ENCODE results near the gene OR10P1.
"Not testable (repeated sequence)": the region's sequence is repeated elsewhere in the genome, so short reads cannot be mapped to it uniquely, and the experiment has no call there.

OR10P1 gene

GRCh38 chr12:55636853-55637252, at the start of gene OR10P1:
Gene OR10P1, plus strand, starts transcription at chr12:55636892. Its CDS starts 0 bp downstream, at chr12:55636892.
- no peak for DNase-seq (ENCODE audit: low spot score)

DNA sequence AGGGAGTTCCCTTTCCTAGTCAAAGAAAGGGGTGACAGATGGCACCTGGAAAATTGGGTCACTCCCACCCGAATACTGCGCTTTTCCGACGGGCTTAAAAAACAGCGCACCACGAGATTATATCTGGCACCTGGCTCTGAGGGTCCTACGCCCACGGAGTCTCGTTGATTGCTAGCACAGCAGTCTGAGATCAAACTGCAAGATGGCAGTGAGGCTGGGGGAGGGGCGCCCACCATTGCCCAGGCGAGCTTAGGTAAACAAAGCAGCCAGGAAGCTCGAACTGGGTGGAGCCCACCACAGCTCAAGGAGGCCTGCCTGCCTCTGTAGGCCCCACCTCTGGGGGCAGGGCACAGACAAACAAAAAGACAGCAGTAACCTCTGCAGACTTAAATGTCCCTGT, 46.5 kb upstream of the OR10P1 start:
- not testable (repeated sequence) for DNase-seq (ENCODE audit: low spot score)

DNA sequence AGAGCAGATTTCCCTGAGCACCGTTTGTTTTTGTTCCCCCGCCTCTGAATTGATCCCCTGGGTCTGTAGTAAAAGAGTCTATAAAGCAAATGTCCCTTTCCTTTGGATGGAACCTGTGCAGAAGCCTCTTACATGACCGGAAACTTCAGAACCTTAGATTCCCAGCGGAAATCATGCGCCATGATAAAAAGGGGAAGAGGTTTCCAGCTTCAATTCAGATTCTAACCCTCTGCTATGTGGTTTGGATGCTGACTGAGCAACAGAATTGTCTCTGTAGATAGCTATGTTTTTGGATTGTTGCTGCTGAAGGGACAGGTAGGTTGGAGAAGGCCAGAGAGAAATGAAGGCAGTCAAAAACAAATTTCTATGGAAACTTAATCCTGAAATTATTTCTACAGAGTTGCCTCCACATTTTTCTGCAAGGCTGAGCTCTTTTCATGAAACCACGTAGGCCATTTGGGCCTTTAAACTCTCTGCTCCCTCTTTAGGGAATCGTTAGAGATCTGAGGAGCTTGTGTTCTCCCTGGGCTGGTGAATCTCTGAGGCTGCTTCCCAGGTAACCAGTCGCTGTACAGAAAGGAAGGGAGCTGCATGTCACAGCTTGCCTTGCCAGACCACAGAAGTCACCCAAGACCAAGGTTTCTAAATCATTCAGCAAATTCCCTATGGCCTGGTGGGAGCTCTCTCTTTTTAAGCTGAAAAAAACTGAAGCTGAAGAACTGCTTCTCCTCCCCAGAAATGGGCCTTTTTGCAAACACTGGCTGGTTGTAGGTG, 28.7 kb upstream of the OR10P1 start:
- DNase-seq (ENCODE audit: low spot score) = no peak

- DNase-seq (ENCODE audit: low spot score) = no peak
Observed at GRCh38 chr12:55610598-55610997, 26.1 kb upstream of the OR10P1 start.

- no peak for DNase-seq (ENCODE audit: low spot score)
Observed at GRCh38 chr12:55612646-55613045, 24.0 kb upstream of the OR10P1 start.

DNA sequence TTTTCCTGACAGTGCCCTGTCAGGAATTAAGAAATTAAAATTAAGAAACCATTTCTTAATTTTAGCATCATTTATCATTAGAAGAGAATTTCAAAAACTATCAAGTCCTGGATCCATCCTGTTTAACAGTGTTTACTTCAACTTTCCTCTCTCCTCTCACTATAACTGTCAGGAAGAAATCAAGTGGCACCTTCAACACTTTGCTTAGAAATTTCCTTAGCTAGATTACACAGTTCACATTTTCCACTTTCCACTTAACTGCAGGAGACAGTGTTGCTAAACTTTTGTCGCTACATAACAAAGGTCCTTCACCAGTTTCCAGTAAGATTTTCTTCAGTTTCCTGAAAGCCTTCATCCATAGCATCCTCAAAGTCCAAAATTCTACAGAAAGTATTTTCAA, 21.9 kb upstream of the OR10P1 start:
- DNase-seq (ENCODE audit: low spot score) = no peak

GRCh38 chr12:55619354-55620138, 17.1 kb upstream of the OR10P1 start:
- peak; percentile 94 for DNase-seq (ENCODE audit: low spot score)

- DNase-seq (ENCODE audit: low spot score) = no peak
Observed at GRCh38 chr12:55624056-55624455, 12.6 kb upstream of the OR10P1 start.

DNA sequence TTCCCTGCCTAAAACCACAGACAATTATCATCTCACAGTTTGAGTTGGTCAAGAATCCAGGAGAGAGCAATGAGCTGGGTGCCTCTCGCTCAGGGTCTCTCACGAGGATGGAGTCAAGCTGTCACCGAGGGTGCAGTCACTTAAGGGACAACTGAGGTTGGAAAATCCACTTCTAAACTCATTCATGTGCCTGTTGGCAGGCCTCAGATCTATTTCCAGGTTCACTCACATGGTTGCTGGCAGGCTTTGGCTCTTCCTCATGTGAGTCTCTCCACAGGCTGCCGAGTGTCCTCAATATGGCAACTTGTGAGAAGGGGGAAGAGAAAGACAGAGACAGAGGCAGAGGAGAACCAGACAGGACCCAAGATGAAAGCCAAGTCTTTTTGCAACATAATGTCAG, 10.5 kb upstream of the OR10P1 start:
- DNase-seq (ENCODE audit: low spot score) = no peak

GRCh38 chr12:55629058-55629841, 7.4 kb upstream of the OR10P1 start:
- DNase-seq (ENCODE audit: low spot score) = no peak

- no peak for DNase-seq (ENCODE audit: low spot score)
Observed at GRCh38 chr12:55631056-55631455, 5.6 kb upstream of the OR10P1 start.

DNA sequence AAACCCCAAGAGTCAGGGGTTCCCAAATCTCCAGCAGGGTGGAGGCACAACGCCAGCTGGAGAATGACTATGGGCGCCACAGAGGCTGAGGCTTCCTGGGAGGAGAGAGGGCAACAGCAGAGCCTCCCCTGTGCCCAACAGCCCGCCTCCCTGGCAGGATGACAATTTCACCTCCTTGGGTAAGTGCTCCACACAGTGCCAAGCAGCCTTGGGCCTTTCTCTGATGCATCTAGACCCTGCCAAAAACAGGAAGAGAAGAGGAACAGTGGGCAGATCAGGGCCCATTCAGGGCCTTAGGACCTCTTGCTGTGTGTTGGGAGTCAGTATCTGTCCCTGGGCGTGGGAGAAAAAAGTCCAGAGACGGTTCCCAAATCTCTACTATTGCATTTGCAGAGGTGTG, 5.0 kb upstream of the OR10P1 start:
- DNase-seq (ENCODE audit: low spot score) = no peak

- no peak for DNase-seq (ENCODE audit: low spot score)
Observed at GRCh38 chr12:55633151-55633550, 3.5 kb upstream of the OR10P1 start.

- DNase-seq (ENCODE audit: low spot score) = no peak
Observed at GRCh38 chr12:55636116-55636655, 506 bp upstream of the OR10P1 start.

DNA sequence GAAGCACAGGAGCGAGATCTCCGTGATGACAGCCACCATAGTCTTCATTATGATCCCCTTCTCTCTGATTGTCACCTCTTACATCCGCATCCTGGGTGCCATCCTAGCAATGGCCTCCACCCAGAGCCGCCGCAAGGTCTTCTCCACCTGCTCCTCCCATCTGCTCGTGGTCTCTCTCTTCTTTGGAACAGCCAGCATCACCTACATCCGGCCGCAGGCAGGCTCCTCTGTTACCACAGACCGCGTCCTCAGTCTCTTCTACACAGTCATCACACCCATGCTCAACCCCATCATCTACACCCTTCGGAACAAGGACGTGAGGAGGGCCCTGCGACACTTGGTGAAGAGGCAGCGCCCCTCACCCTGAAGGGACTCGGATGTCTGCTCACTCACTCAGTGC, 775 bp downstream of the OR10P1 start:
- no peak for DNase-seq (ENCODE audit: low spot score)

DNA sequence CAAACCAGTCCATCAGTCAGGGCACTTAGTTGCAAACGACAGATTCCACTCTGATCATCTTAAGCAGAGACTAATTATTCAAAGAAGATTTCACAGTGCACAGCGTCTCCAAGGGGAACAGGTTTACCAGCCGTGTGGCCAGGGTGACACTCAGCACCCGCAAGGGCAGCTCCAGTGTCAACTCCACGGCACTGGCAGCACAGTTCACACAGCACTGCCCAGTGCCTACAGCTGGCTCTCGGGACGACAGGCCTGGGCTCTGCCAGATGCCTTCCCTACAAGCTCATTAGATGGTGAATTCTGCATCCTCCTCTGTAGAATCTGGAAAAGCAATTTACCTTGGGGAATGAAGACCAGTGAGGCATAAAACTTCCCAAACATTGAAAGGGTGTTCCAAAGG, 4.9 kb downstream of the OR10P1 start:
- no peak for DNase-seq (ENCODE audit: low spot score)

DNA sequence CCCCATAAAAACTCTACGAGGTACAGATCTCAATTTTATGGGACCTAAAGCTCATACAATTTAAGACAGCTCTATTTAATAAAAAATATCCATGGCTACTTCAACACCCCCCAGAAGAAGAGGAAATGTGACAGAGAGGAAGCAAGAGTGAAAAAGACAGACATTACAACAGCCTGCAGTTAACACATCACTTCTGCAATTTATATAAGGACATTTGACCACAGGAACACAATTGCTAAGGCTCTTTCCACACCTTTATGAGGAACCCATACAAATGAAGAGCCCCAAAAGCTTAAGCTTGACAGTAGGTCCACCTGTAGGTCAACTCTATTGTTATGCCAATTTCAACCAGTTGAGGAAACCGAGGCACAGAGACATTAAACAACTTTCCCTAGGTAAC, 5.6 kb downstream of the OR10P1 start:
- DNase-seq (ENCODE audit: low spot score) = no peak

- DNase-seq (ENCODE audit: low spot score) = no peak
Observed at GRCh38 chr12:55642669-55643068, 6.0 kb downstream of the OR10P1 start.

GRCh38 chr12:55644591-55644990, 7.9 kb downstream of the OR10P1 start:
- DNase-seq (ENCODE audit: low spot score) = no peak

DNA sequence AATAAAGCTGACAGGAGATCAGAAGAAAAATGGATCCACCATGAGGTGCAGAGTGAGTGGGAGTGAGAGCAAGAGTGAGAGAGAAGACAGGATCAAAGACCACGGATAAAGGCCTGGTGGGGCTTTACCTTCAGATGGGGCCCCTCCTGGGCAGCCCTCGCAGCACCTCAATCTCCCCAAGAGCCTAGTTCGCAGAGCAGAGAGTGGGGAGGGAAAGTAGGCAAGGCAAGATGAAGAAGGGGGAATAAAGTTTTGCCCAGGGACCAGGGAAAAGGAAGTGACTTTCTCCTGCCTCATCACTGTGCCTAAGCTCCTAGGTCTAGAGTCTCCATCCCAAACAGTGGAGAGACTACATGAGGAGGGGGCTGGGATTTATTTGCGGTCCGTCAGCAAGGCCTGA, 10.3 kb downstream of the OR10P1 start:
- DNase-seq (ENCODE audit: low spot score) = no peak

- not testable (repeated sequence) for DNase-seq (ENCODE audit: low spot score)
Observed at GRCh38 chr12:55650620-55651298, 14.1 kb downstream of the OR10P1 start.

GRCh38 chr12:55651299-55651683, 14.6 kb downstream of the OR10P1 start:
- no peak for DNase-seq (ENCODE audit: low spot score)

Data from COLO829 (cell line).